Mucosa of rectum (tissue), 2 donors: ENCODE data around the gene ALKBH1.

Experiments
- H3K27ac ChIP-seq, 2 donors: one replicate each; pipeline ENCODE4 v1.7.0; 2013; ENCODE audit warnings: inconsistent platforms in 2 of 2, low read depth in 2 of 2, low read length in 2 of 2
- H3K27me3 ChIP-seq, 2 donors: one replicate each; pipeline ENCODE4 v1.7.0; 2013; ENCODE audit warnings: low read length in 2 of 2; ENCODE audit not compliant: control insufficient read depth in 2 of 2, insufficient read depth in 2 of 2
- H3K36me3 ChIP-seq, 2 donors: one replicate each; pipeline ENCODE4 v1.7.0; 2013; ENCODE audit warnings: low read length in 2 of 2; ENCODE audit not compliant: control insufficient read depth in 2 of 2, insufficient read depth in 2 of 2
- H3K4me1 ChIP-seq, 2 donors: one replicate each; pipeline ENCODE4 v1.7.0; 2013; ENCODE audit warnings: low read length in 2 of 2, mild to moderate bottlenecking in 1 of 2; ENCODE audit not compliant: control insufficient read depth in 2 of 2, insufficient read depth in 2 of 2
- H3K4me3 ChIP-seq, 2 donors: one replicate each; pipeline ENCODE4 v1.7.0; 2013; ENCODE audit warnings: low read length in 2 of 2
- H3K9ac ChIP-seq, 2 donors: one replicate each; pipeline ENCODE4 v1.7.0; 2013; ENCODE audit warnings: low read length in 2 of 2, low read depth in 1 of 2, mild to moderate bottlenecking in 1 of 2
- H3K9me3 ChIP-seq, 2 donors: one replicate each; pipeline ENCODE4 v1.7.0; 2013; ENCODE audit warnings: low read length in 2 of 2; ENCODE audit not compliant: control insufficient read depth in 2 of 2
- donor health status: healthy.
- donor health status: Normal muscosa, but diverticular disease.

The ALKBH1 gene

DNA sequence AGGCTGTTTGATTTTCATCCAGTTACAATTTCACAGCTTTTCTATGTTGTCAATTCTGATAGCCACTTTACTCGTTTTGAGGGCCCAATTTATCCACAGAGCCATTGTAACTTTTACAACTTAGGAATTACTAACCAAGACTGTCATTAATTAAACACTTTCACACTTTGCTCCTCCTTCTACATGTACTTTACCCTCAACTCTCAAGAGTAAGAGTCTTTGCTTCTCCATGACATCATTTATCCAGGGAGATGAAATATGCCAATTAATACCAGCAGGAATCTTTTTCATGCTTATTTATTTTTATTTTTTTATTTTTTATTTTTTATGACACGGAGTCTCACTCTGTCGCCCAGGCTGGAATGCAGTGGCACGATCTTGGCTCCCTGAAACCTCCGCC lies 13.6 kb upstream of the ALKBH1 start:
- Histone ChIP-seq H3K9me3 (no peaks in the 10 kb centered on the region), H3K27ac (no peak overlapping the region), H3K4me1 (no peaks in the 10 kb centered on the region), H3K27me3 (no peaks in the 10 kb centered on the region), H3K9ac (no peak overlapping the region), H3K4me3 (no peak overlapping the region), H3K36me3 (peaks cover 66 to 75% of the 10 kb centered on the region in 2 donors)

DNA sequence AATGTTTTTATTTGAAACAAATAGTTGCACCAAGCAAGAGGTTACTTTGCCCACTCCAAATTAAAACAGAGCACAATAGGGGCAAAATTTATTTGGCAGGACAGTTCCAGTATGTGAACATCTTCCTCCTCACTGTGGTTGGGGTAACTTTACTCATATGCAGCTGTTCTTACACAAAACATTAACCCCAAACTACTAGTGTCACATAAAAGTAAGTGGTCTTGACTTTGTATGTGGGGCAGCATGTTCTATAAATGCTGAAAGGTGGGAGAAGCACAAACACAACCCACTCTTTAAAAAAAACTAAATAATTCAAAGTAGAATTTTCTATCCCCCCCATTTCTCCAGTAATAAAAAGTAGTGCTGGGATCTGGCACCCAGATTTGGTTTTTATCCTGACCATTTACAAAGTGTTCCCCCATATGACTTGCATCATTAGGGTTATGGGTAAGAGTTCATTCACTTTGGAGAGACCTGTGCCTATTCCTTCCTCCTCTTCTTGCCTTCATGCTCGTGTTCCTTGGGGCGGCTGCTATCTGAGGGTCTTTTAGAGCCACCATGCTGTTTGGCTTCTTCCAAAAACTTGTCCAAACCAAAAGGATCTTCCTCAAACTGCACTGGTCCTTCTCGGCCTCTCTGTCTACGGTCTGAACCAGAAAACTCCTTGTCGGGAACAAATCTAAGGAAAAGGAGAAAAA lies 9.9 kb upstream of the ALKBH1 start:
- no peak overlapping the region for H3K4me3 ChIP-seq
- H3K9ac ChIP-seq, result no peak overlapping the region
- H3K27ac ChIP-seq, result no peak overlapping the region
- H3K27me3 ChIP-seq, result no peaks in the 10 kb centered on the region
- no peaks in the 10 kb centered on the region for H3K4me1 ChIP-seq
- H3K9me3 ChIP-seq, result no peaks in the 10 kb centered on the region
- peaks cover 55 to 68% of the 10 kb centered on the region in 2 donors for H3K36me3 ChIP-seq

DNA sequence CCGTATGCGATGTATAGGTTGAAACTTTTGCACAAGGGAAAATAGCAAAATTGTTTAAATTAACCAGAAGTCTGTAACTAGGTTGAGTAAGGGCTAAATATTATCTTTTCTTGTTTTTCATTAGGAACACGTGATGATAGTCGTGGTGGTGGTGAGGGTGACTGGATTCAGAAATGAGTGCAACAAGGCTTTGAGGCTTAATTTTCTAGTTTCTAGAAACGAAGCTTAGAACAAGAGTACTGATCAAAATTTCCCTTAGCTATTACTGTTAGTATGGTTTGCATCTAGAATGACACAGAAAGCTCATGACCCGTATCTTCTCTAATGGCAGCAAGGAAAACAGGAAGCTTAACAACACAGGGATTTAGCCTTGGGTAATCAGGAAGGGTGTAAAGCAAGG lies 7.1 kb upstream of the ALKBH1 start:
- no peak overlapping the region for H3K4me3 ChIP-seq
- no peaks in the 10 kb centered on the region for H3K27me3 ChIP-seq
- H3K9me3 ChIP-seq, result no peaks in the 10 kb centered on the region
- no peak overlapping the region for H3K27ac ChIP-seq
- H3K4me1 ChIP-seq, result no peaks in the 10 kb centered on the region
- no peak overlapping the region for H3K9ac ChIP-seq
- peaks cover 46 to 71% of the 10 kb centered on the region in 2 donors for H3K36me3 ChIP-seq

DNA sequence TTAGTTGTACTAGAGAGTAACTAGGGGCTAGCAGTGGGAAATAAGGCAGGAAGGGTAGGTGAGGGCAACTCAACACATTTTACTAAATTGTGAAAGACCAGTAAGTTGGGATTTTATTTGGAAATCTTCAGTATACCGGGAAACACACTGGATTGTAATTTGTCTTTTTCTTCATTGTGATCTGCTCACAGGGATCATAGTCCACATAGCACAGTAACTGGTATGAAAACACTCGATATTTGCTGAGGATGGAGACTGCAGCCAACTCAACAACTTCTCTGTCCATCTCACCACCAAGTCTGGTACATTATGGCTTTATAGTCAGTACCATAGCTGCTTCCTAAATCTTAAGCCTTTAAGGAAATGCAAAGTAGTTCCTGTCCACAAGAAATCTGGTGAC lies 2.5 kb upstream of the ALKBH1 start:
- Histone ChIP-seq H3K27me3 (no peaks in the 10 kb centered on the region), H3K27ac (no peak overlapping the region), H3K9me3 (no peaks in the 10 kb centered on the region), H3K9ac (no peak overlapping the region), H3K4me1 (peaks cover 13 to 25% of the 10 kb centered on the region in 2 donors), H3K4me3 (no peak overlapping the region), H3K36me3 (peaks cover 30 to 37% of the 10 kb centered on the region in 2 donors)

DNA sequence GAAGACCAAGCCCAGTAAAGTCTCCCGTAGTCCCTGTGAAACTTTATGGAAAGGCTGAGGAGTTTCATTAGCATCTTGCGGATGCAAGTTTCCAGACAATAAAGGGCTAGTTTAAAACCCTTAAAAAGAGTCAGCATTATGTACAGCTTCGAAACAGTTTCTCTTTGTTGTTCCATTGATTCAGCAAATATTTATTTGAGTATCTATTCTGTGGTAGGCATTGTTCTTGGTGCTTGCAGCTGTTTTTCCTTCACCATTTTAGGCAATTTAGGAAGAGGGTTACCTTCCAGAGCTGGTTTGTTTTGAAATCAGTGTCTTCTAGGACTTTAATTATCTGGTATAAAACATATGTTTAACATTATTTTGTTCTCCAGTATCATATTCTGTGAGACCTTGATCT lies 1.6 kb upstream of the ALKBH1 start:
- Histone ChIP-seq H3K4me3 (peak overlapping the region in 1 of 2 donors; percentile 95), H3K36me3 (peaks cover 22 to 36% of the 10 kb centered on the region in 2 donors), H3K27ac (no peak overlapping the region), H3K9ac (no peak overlapping the region), H3K9me3 (no peaks in the 10 kb centered on the region), H3K27me3 (no peaks in the 10 kb centered on the region), H3K4me1 (peaks cover 13 to 25% of the 10 kb centered on the region in 2 donors)

DNA sequence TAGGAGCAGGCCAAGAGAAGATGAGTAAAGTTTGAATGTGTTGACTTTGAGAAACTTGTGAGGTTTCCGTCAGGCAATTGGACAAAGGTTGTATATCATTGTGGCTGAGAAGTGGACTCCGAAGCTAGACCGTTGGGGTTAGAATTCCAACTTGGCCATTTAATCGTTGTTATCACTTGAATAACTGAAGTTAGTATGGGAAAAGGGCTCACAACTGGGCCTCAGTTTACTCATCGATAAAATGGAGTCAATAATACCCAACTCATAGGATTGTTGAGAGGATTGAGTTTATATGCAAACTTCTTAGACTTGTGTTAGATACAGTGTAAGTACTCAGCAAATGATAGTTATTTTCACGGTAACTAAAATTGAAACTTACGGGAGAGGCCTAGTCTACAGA lies 926 bp upstream of the ALKBH1 start:
- peak overlapping the region; percentile 75 to 95 for H3K4me3 ChIP-seq
- peaks cover 23 to 38% of the 10 kb centered on the region in 2 donors for H3K36me3 ChIP-seq
- no peaks in the 10 kb centered on the region for H3K27me3 ChIP-seq
- H3K4me1 ChIP-seq, result peaks cover 13 to 25% of the 10 kb centered on the region in 2 donors
- H3K27ac ChIP-seq, result no peak overlapping the region
- H3K9me3 ChIP-seq, result no peaks in the 10 kb centered on the region
- H3K9ac ChIP-seq, result peak overlapping the region; percentile 66 to 67

DNA sequence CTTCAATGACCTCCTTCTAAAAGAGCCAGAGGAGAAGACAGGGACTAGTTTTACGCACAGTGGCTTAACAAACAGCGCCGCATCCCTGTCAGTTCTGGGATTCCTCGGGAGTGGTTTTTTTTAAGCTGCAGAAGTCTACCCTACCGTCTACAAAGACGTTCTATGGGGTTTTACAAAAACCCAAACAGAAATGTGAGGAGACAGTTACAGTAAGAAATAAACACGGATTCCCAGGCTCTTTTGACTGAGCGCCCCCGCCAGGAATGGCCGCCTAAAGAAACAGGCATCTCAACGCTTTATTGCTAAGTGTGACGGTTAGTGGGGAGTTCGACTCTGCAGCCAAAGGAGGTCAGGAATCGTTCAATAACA lies 484 bp downstream of the ALKBH1 start:
- Histone ChIP-seq H3K36me3 (peaks cover 20 to 33% of the 10 kb centered on the region in 2 donors), H3K4me3 (peak overlapping the region; percentile 75 to 95), H3K9ac (peak overlapping the region; percentile 67 to 85), H3K4me1 (peaks cover 13 to 25% of the 10 kb centered on the region in 2 donors), H3K27ac (peak overlapping the region in 1 of 2 donors; percentile 56), H3K27me3 (no peaks in the 10 kb centered on the region), H3K9me3 (no peaks in the 10 kb centered on the region)

DNA sequence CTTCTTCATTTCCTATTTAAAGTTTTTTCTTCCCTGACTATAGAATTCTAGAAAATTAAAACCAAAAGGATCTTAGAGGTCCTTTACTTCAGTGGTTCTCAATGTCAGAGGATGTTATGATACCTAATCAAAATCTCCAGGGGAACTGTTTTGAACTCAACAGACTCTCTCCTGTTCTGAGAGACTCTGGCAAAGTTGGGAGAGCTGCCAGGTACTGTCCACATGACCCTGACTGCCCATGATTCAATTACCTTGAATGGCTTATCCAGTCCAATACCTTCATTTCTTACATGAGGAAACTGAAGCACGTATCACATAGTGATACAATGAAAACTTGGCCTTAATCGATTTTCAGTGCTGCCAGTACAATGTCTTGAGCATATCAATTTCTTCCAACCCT lies 16.6 kb downstream of the ALKBH1 start:
- Histone ChIP-seq H3K4me3 (no peak overlapping the region), H3K27ac (no peak overlapping the region), H3K27me3 (no peaks in the 10 kb centered on the region), H3K9me3 (no peaks in the 10 kb centered on the region), H3K4me1 (no peaks in the 10 kb centered on the region), H3K9ac (no peak overlapping the region), H3K36me3 (peaks cover 18 to 45% of the 10 kb centered on the region in 2 donors)

DNA sequence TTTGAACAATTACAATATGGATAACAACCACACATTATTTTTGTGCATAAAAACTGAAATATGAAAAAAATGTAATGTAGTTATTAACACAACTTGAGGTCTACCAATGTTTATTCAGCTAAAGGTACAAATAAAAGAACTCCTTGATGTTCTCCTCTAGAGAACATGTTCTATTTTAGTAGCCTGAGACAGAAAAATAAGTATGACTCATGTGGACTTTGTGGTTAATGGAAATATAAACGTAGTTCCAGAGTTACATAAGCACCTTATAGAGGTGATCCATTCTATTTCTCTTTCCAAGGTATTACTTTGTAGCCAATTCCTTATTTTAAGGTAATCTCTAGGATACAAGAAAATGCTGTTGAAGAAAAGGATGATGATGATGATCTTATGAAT lies 25.7 kb downstream of the ALKBH1 start:
- H3K36me3 ChIP-seq, result peaks cover 3 to 20% of the 10 kb centered on the region in 2 donors
- no peak overlapping the region for H3K4me3 ChIP-seq
- H3K27ac ChIP-seq, result peak overlapping the region; percentile 35 to 80

DNA sequence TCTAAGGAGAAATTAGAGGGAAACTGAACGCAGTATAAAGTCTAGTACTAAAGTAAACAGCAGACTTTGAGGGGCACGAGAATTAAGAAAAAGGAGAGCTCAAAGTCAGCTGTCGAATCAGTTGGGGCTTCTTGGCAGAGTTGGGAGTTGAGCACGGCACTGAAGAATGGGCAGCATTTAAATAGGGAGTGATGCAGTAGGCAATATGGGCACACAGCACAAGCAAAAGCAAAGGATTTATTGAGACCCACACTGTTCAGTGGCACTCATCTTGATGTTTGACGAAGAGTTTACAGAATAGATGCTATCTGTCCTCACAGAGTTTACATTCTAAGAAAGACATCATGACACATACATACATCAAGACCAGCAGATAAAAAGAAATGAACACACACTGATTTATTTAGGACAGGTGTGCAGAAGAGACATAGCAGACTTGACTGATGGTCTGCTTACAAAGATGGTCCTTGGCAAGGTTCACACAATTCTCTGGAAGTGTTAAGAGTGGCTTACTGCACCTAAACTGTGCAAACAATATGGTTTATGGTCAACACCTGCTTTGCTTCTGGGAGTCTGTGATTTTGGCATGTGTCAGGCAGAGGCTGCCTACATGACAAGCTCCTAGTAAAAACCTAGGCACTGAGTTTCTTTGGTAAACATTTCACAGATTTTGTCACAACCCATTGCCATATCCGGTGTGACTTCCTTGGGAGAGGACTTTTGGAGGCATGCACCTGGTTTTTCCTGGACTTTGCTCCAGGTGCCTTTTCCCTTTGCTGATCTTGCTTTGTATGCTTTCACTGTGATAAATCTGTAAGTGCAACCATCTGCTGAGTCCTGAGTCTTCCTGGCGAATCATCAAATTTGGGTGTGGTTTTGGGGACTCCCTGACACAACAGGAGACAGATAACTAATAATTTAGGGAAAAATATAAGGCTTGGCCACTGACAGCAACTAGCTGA lies 26.3 kb downstream of the ALKBH1 start:
- peaks cover 6 to 18% of the 10 kb centered on the region in 2 donors for H3K4me1 ChIP-seq
- peak overlapping the region; percentile 35 to 80 for H3K27ac ChIP-seq
- no peaks in the 10 kb centered on the region for H3K27me3 ChIP-seq
- no peak overlapping the region for H3K4me3 ChIP-seq
- H3K36me3 ChIP-seq, result peaks cover 3 to 20% of the 10 kb centered on the region in 2 donors
- H3K9ac ChIP-seq, result no peak overlapping the region
- no peaks in the 10 kb centered on the region for H3K9me3 ChIP-seq

More for the DNA sequence above, 25.7 kb downstream of the ALKBH1 start:
- no peaks in the 10 kb centered on the region for H3K9me3 ChIP-seq
- H3K9ac ChIP-seq, result no peak overlapping the region
- H3K27me3 ChIP-seq, result no peaks in the 10 kb centered on the region
- peaks cover 6 to 18% of the 10 kb centered on the region in 2 donors for H3K4me1 ChIP-seq
